GM12891 (cell line): ENCODE data around the gene EFCAB12.
A peak's percentile ranks its signal among the peaks of the same experiment; 100 is the strongest.

Experiments used
- PAX5 ChIP-seq: IDR thresholded peaks from 2 replicates; pipeline ENCODE4 v1.6.1; 2011; ENCODE audit warnings: low read length, moderate library complexity, mild to moderate bottlenecking; ENCODE audit not compliant: insufficient read depth, severe bottlenecking
- POLR2A ChIP-seq: IDR thresholded peaks from 2 replicates; pipeline ENCODE4 v1.6.1; 2011; ENCODE audit warnings: low read depth, low read length, control low read depth
- POLR2AphosphoS5 ChIP-seq: IDR thresholded peaks from 2 replicates; pipeline ENCODE4 v1.6.1; 2011; ENCODE audit warnings: low read depth, low read length, control low read depth
- TAF1 ChIP-seq: IDR thresholded peaks from 2 replicates; pipeline ENCODE4 v1.6.1; 2011; ENCODE audit warnings: low read depth, low read length, control low read depth

DNA sequence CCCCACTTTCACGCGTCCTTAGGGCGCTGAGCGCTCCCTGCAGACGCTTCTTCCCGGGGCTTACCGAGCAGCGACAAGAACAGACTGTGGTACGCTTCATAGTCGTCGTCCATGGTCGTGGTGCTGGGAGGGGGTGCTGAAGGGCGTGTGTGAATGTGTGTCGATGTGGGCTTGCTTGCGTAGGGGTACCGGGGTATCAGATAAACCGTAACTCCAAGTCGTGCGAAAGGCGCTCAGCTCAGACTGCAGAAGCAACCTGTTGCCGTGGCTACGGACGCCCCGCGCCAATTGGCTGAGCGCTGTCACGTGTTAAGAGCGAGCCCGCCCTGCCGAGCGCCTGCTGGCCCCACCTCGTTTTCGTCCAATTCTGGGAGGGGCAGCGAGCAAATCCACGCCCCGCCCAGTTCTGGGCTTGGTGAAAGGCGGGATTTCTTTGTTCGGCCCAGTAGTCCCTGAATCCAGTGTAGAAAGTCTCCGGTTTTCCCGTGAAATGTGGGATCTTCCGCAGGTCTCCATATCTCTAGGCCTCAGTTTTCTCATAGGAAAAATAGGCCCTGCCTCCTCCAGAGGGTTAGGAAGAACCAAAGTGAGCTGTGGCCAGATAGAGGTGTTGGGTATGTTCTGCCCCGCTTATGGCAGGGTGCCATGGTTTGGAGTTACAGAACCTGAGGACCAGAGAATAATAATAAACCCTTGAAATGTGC lies at the start of gene EFCAB12:
- TF ChIP-seq POLR2AphosphoS5 (peak; percentile 74), POLR2A (peak; percentile 61; the same call in 1 of the 2 replicates), TAF1 (no peak), PAX5 (no peak)
